Breast epithelium (tissue), 3 donors: ENCODE measurements around the gene ADCY7.

Experiments used
- POLR2A ChIP-seq: fragments of 450-650 bp; IDR thresholded peaks from one replicate; pipeline ENCODE4 v1.6.1; 2016; ENCODE audit warnings: antibody characterized with exemption, mild to moderate bottlenecking, moderate library complexity
- POLR2AphosphoS5 ChIP-seq, 3 donors: sonication (generic); formaldehyde crosslinking; IDR thresholded peaks; one replicate each; pipeline ENCODE4 v1.6.1; 2017; ENCODE audit warnings: antibody characterized with exemption in 3 of 3

GRCh38 chr16:50329446-50330189, 63.3 kb downstream of the ADCY7 start:
- no peak for TF ChIP-seq POLR2A
- no peak for TF ChIP-seq POLR2AphosphoS5 (IDR thresholded peaks at IDR 0.05)
